Prostate gland (tissue), 2 donors: ENCODE results near the gene EGFLAM. TPM values are rescaled to one million over a fixed set of nuclear protein-coding genes. Genes with fewer than 3 reads are reported as not detected.

Experiments
- DNase-seq: peaks from one replicate; pipeline ENCODE4 v3.0.0-alpha.2; 2019; ENCODE audit warnings: low spot score
- H3K27ac ChIP-seq, 2 donors: fragments of 200-600 bp; sonication (generic); 2 replicates each; pipeline ENCODE4 v1.5.1; 2017 to 2019
- H3K27me3 ChIP-seq: fragments of 200-600 bp; sonication (generic); replicated peaks from 2 replicates; pipeline ENCODE4 v1.5.1; 2019; ENCODE audit not compliant: insufficient read depth
- H3K36me3 ChIP-seq, 2 donors: fragments of 200-600 bp; sonication (generic); 1 replicate in 1 of 2; 2 replicates in 1 of 2; pipeline versions ENCODE4 v1.5.1 to v1.8.1; 2017 to 2019
- H3K4me1 ChIP-seq: fragments of 200-600 bp; sonication (generic); replicated peaks from 2 replicates; pipeline ENCODE4 v1.5.1; 2019
- H3K4me3 ChIP-seq, 2 donors: fragments of 200-600 bp; sonication (generic); 2 replicates each; pipeline ENCODE4 v1.5.1; 2017 to 2019
- H3K9me3 ChIP-seq: fragments of 200-600 bp; sonication (generic); 2 replicates; pipeline ENCODE4 v1.5.1; 2017
- POLR2A ChIP-seq: fragments of 450-650 bp; IDR thresholded peaks from one replicate; pipeline ENCODE4 v1.6.1; 2016; ENCODE audit warnings: antibody characterized with exemption, mild to moderate bottlenecking
- POLR2AphosphoS5 ChIP-seq: sonication (generic); formaldehyde crosslinking; IDR thresholded peaks from one replicate; pipeline ENCODE4 v1.6.1; 2017; ENCODE audit warnings: antibody characterized with exemption
- WGBS: methylation state at CpG from one replicate; pipeline ENCODE4 v1.1.5; 2018; 5-methylcytosine and 5-hydroxymethylcytosine counted together
- intact Hi-C: fragments of 100-400 bp; cut with DNase I; formaldehyde crosslinking; loops from one replicate; pipeline ENCODE4 v1.14.2; 2022
- total RNA-seq, 2 donors: library from RNA; depleted of rRNA; stranded (reverse); fragments of >200 nt; gene quantifications; one replicate each; pipeline ENCODE4 v1.1.0, GENCODE V29; 2016
- TF ChIP-seq, protein P1 (sequence below), 4 experiments: fragments of 200-600 bp in 2 of 4; fragments of 450-650 bp in 2 of 4; sonication (generic) in 2 of 4; IDR thresholded peaks; 1 replicate in 3 of 4; 2 replicates in 1 of 4; pipeline ENCODE4 v1.5.1; 2016 to 2019; ENCODE audit warnings: antibody characterized with exemption in 4 of 4, mild to moderate bottlenecking in 2 of 4, moderate library complexity in 2 of 4

Gene EGFLAM
- total RNA-seq, 2 donors from 2014 or later = 4.1 to 14.1 TPM

DNA sequence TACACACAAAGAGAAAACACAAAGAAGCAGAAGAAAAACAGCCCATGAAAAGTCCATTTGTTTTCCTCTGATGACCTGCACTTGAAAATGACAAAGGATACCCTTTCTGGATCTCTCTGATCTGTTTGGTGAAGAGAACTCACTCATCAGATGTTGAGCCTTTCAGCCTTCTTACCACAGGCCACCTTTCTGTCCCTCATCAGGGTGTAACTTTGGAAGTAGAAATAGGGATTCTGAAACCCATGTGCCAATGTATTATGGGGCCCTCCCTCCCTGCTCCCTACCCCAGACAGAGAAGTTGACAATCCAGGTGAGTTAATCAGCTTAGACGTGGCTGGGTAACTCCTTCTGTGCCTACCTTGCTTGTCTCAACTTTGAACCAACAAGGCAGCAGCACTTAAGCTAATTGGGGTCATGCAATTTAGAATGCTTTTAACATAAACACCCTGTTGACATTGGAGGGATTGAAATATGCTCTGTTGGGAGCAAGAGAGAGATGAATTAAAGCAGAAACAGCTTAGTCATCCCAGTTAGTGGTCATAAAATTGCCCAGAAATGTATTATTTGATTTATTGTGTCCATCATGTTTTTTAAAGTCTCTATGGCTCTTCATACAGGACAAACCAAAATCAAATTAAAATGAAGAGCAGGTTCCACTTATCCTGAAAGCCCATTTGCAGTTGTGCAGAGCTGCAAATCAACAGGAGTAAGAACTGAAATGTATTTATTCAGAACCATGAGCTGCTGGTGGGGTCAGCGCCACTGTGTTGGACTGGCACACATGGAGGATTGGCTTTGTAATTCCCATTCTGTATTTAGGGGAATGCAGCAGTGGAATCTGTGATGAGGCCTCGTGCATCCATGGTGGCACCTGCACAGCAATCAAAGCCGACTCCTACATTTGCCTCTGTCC lies 166.0 kb downstream of the EGFLAM start:
- TF ChIP-seq POLR2A (no peak), POLR2AphosphoS5 (no peak)
- TF ChIP-seq, protein P1, sequence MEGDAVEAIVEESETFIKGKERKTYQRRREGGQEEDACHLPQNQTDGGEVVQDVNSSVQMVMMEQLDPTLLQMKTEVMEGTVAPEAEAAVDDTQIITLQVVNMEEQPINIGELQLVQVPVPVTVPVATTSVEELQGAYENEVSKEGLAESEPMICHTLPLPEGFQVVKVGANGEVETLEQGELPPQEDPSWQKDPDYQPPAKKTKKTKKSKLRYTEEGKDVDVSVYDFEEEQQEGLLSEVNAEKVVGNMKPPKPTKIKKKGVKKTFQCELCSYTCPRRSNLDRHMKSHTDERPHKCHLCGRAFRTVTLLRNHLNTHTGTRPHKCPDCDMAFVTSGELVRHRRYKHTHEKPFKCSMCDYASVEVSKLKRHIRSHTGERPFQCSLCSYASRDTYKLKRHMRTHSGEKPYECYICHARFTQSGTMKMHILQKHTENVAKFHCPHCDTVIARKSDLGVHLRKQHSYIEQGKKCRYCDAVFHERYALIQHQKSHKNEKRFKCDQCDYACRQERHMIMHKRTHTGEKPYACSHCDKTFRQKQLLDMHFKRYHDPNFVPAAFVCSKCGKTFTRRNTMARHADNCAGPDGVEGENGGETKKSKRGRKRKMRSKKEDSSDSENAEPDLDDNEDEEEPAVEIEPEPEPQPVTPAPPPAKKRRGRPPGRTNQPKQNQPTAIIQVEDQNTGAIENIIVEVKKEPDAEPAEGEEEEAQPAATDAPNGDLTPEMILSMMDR (IDR thresholded peaks at IDR 0.05) = no peak
- Histone ChIP-seq H3K4me1 (no peaks in the 10 kb centered on the region), H3K9me3 (no peaks in the 10 kb centered on the region), H3K27me3 (no peaks in the 10 kb centered on the region), H3K4me3 (no peak overlapping the region), H3K36me3 (no peaks in the 10 kb centered on the region), H3K27ac (no peak overlapping the region)
- 91% methylated on average over 4 of the region's 4 CpGs for WGBS
- intact Hi-C loops = no loop called here
- DNase-seq = no peak

DNA sequence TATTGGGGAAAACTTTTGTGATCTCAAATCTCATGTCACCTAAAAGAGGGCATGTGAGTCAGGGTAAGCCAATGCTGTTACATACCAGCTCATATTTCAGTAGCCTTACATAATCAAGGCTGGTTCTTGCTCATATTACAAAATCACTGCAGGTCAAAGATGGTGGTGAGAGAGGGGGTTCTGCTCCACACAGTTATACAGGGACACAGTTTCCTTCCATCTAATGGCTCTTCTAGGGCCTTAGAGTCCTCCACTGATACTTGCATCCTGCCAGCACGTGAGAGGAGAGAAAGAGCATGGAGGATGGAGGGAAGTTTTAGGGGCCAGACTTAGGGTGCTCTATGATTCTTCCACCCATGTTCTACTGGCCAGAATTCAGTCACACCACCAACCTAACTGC lies 168.1 kb downstream of the EGFLAM start:
- TF ChIP-seq POLR2A (no peak), POLR2AphosphoS5 (no peak)
- TF ChIP-seq, protein P1 (IDR thresholded peaks at IDR 0.05) = no peak
- WGBS = 94% methylated on average over 1 of the region's 1 CpG
- no peak for DNase-seq

GRCh38 chr5:38426986-38427950 lies 168.9 kb downstream of the EGFLAM start:
- Histone ChIP-seq H3K27ac (no peak overlapping the region), H3K27me3 (no peaks in the 10 kb centered on the region), H3K4me1 (no peaks in the 10 kb centered on the region), H3K36me3 (no peaks in the 10 kb centered on the region), H3K4me3 (no peak overlapping the region), H3K9me3 (no peaks in the 10 kb centered on the region)
- DNase-seq = no peak
- 67% methylated on average over 9 of the region's 9 CpGs for WGBS
- intact Hi-C loops = no loop called here
- TF ChIP-seq, protein P1 (IDR thresholded peaks at IDR 0.05) = no peak
- TF ChIP-seq POLR2A = no peak
- no peak for TF ChIP-seq POLR2AphosphoS5

More for the DNA sequence above, 168.1 kb downstream of the EGFLAM start:
- H3K4me1 ChIP-seq = no peaks in the 10 kb centered on the region
- no peak overlapping the region for H3K27ac ChIP-seq
- H3K9me3 ChIP-seq = no peaks in the 10 kb centered on the region
- intact Hi-C loops = no loop called here
- no peaks in the 10 kb centered on the region for H3K36me3 ChIP-seq
- no peak overlapping the region for H3K4me3 ChIP-seq
- H3K27me3 ChIP-seq = no peaks in the 10 kb centered on the region

DNA sequence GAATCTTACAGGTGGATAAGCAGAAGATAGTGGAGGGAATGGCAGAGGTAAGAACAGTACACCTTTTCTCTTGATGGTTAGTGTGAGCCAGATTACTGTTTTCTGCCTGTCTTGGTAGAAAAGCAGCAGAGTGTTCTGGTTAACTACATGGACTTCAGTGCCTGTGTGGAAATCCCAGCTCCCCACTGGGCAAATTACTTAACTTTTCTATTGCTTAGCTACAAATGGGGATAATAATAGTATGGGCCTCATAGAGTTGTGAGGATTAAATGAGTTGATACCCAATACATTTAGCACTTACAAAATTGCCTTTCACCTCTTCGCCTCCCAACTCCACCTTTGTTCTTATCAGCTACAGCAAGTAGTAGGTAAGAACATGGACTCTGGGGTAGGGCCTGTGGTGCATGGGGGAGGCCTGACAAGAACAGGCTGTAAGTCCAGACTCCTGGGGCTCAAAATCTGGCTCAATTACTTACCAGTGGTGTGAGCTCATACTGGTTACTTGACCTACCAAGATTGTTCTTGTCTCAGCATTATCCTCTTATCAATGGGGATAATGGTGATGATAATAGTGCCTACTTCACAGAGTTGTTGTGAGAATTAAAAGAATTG lies 173.0 kb downstream of the EGFLAM start:
- Histone ChIP-seq H3K27me3 (no peaks in the 10 kb centered on the region), H3K27ac (no peak overlapping the region), H3K4me1 (no peaks in the 10 kb centered on the region), H3K4me3 (no peak overlapping the region), H3K36me3 (no peaks in the 10 kb centered on the region), H3K9me3 (no peaks in the 10 kb centered on the region)
- DNase-seq = no peak
- 100% methylated on average over 1 of the region's 1 CpG for WGBS
- TF ChIP-seq POLR2A (no peak), POLR2AphosphoS5 (no peak)
- TF ChIP-seq, protein P1 (IDR thresholded peaks at IDR 0.05) = no peak
- intact Hi-C loops = no loop called here
